Limb (tissue), 2 donors: ENCODE data around the gene ABCA2.
"Not testable (repeated sequence)": the region's sequence is repeated elsewhere in the genome, so short reads cannot be mapped to it uniquely, and the experiment has no call there.

Experiments
- DNase-seq, 2 donors: peaks; one replicate each; pipeline ENCODE4 v3.0.0-alpha.2; 2016; ENCODE audit errors: extremely low spot score in 2 of 2

The ABCA2 gene

DNA sequence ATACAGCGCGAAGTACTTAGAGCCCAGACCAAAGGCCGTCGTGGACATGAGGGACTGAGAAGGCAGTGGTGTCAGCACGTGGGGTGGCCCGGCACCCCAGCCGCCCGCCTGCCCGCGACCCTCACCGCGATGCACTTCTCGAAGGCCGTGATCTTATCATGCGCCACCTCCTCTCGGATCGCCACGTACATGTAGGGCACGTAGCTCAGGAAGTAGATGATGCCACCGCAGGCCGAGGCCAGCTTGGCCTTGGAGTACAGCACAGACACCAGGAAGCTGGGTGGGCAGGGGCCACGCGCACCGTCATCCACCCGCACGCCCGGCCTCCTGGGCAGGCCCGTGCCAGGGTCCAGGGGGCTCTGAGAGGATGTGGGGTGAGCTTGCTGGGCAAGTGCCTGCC, 11.0 kb downstream of the ABCA2 start:
- no peak for DNase-seq

DNA sequence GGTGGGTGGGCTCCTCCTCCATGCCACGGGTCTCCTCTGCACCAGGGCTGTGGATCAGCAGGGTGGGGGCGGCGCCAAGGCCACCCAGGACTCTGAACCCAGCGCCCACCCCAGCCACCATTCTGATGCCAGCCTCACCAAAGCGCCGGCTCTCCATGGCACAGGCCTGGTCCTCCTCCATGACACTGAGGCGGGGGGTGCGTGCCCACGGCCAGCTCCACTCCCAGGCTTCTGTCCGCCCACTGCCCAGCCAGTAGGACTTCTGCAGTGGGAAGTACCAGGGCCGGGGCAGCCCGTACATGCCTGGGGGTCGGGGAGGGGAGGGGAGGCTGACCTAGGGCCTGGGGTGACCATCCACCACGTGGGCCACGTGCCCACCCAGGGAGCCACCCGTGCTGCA, 11.6 kb downstream of the ABCA2 start:
- no peak for DNase-seq

DNA sequence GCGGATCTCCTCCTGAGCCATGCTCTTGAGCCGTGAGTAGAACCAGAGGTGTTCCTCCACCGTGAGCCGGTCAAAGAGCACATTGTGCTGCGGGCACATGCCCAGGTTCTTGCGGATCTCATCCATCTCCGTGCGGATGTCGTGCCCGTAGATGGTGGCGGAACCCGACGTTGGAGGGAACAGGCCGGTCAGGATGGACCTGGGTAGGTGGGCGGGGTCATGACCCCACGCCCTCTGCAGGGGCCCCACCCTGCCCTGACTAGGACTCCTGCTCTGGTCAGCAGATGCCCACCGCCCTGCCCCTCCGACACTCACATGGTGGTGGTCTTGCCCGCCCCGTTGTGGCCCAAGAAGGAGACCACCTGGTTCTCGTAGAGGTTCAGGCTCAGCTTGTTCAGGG, 12.1 kb downstream of the ABCA2 start:
- DNase-seq: no peak

DNA sequence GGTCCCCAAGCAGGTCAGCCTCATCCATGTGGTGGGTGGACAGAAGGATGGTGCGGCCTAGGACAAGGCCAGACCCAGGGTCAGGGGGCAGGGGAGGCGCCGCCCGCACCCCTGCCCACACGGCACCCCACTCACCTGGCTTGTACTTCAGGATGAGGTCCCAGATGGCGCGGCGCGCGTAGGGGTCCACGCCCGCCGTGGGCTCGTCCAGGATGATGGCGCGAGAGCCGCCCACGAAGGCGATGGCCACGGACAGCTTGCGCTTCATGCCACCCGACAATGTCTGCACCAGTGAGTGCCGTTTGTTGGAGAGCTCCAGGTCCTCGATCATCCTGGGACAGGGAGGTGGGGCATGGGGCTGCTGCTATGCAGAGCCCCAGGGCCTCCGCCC, 12.5 kb downstream of the ABCA2 start:
- DNase-seq: no peak

DNA sequence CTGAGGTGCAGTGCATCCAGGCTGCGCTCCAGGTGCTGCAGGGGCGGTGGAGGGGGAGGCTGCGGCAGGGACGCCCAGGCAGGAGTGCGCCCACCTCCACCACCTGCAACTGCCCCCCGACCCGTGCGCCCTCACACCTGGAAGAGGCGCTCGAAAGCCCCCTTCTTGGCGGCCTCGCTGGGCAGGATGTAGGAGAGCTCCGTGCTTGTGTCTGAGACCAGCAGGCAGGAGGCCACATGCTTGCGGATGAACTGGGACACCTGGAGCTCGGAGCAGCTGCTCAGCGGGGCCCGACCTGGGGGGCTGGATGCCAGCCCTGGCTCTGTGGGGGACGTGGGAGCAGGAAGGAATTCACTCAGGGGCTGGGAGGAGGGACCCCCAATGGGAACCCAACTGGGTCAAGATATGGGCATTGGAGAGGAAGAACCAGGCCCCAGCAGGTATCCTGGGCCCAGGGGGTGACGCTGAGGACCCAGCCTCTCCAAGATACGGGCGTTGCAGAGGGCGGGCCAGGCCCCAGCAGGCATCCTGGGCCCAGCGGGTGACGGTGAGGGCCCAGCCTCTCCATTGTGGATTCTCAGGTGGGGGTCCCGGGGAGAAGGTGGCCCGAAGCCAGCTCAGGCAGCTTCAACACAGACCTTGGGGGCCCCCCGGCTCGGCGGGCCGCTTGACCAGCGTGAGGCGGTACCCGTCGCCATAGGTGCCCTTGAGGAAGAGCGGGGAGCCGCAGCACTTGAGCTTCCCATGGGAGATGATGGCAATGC, 13.1 kb downstream of the ABCA2 start:
- DNase-seq: no peak

DNA sequence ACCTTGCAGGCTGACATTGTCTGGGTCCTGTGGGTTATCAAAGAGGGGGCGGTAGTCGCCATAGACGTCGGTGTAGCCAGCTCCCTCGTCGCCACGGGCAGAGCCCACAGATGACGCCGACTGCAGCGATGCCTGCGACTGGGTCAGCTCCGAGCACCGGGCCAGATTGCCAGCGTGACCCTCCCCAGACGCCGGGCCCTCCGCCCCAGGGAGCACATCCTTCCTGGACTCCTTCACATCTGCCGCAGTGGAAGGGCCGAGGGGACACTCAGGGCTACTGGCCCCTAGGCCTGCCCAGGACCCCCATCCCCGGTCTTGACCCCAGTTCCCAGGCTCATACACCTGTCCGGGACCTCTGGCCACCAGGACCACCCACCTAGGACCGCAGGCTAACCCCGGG, 13.9 kb downstream of the ABCA2 start:
- DNase-seq: no peak

DNA sequence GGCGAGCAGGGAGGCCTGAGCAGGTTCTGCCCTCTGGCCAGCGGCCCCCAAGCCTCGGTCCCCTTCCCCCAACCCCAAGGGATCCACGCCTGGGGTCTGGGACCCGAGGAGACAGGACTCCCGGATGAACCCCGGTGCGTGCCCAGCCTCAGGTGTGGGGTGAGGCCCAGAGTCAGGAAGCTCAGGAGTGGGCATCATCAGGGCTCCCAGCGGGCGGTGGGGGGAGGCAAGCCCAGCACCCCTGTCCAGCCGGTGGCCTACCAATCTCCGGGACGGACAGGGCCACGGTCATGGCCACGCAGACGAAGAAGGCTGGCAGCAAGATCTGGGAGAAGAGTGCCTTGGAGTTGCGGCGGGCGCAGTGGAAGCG, 14.5 kb downstream of the ABCA2 start:
- no peak for DNase-seq

DNA sequence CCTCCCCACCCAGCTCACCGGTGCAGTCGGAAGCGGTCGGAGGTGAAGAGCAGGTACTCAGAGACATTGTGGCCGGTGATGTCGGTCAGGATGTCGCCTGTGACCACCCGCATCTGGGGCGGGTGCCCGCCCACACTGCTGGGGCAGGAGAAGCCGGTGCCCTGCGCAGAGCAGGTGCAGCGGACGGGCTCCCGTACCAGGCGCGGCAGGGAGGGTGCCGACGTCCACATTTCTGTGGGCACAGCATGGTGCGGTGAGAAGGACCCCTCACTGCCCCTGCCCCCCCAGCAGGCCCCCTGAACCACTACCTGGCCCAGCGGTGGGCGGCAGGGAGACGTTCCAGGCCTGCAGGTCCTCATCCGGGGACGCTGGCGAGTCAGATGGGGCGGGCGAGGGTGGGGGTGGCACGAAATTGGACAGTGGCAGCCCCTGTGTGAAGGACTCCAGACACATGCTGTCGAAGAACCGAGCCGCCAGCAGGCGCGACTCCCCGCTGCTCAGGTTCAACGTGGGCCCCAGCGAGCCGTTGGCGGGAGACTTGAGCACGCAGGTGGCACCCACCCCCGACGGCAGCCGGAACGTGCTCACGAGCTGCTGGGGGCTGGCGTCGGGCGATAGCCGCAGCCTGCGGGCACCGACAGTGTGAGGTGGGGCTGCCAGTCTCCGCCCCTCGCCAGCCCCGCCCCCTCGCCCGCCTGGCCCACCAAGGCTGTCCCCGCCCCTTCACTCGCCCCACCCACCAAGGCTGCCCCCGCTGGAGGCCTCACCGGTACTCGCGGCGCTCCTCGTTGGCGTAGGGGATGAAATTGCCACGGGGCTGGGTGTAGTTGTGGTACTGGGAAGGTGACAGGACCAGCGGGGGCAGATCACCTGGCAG, 15.1 kb downstream of the ABCA2 start:
- no peak for DNase-seq

DNA sequence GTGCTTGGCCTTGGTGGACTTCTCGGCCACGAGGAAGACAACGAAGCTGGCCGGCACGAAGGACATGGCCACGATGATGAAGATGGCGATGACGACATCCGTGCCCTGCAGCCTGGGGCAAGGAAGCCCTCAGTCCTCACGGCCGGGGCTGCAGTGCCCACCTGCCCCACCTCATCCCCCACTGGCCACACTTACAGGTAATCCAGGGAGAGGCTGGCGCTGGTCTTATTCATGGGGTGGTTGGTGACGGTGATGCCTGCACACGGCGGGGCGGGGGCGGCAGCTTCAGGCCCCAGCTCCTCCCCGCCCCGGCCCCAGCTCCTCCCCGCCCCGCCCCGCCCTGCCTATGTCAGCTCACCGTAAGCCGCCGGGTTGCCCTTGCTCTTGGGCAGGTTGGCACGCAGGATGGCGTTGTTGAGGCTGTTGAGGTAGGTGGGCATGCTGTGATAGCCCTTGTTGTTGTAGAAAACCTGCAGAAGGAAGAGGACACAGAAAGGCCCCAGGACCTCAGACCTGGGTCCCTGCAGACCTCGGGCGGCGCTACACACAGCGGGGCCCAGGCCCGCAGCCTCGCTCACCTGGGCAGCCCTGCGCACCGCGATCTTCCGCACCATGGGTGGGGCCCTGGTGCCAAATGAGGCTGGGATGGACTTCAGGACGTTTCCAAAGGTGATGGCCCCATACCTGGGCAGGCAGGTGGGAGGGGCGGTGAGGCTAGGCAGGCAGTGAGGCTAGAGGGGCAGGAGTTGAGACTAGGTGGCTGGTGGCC, 15.9 kb downstream of the ABCA2 start:
- DNase-seq: no peak

DNA sequence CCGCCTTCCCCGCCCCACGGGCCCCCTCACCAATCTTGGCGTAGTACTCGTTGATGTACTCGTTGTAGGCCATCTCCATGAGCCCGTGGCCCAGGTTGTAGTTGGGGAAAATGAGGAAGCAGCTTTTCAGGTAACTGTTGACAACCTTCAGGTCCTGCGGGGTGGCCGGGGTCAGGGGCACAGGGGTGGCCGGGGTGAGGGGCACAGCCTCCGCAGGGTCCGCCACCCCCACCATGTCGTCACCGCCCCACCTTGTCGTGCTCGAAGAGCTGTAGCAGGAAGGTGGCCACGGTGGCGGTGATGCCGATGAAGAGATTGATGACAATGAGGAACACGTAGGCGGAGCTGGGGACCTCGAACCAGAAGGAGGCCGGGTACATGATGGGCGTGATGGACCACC, 16.9 kb downstream of the ABCA2 start:
- no peak for DNase-seq

DNA sequence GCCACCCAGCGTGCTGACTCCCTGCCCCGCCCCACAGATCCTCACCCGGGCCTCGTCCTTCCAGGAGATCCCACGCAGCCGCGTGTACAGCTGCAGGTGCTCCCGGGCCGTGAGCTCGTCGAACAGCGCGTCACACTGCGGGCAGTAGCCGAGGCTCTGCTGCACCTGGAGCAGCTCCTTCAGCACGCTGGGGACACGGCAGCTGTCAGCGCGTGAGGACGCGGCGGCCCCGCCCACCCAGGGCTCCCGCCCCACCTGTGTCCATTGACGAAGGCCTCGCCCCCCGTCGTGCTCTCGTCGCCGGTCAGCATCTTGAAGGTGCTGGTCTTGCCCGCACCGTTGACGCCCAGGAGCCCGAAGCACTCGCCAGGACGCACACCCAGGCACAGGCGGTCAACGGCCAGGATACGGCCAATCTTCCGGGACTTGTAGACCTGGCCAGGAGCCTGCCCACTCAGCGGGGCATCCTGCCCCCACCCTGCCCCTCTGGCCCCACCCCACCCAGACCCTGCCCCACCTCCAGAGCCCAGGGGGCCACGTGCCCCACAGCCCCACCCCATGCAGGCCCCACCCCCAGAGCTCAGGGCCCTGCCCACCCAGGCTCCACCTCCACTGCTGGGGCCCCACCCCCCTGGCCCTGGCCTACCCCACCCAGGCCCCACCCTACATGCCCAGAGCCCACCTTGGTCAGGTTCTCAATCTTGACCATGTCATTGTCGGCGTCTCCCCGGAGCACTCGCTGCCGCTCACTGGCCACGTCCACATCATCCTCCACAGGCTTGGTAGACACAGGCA, 17.9 kb downstream of the ABCA2 start:
- no peak for DNase-seq

DNA sequence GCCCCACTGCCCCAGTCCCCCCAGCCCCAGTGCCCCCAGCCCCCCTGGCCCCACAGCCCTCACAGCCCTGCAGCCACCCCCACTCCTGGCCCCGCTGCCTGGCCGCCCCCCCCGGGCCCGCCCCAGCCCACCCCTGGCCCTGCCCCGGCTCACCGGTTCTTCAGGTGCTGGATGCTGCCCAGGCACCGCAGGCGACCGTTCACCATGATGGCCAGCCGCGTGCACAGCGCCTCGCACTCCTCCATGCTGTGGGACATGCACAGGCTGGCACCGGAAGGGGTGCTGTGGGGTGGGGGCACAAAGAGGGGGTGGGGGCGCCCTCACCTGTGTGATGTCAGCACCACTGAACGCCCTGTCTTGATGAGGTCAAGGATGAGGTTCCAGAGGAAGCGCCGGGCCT, 18.8 kb downstream of the ABCA2 start:
- DNase-seq: no peak

DNA sequence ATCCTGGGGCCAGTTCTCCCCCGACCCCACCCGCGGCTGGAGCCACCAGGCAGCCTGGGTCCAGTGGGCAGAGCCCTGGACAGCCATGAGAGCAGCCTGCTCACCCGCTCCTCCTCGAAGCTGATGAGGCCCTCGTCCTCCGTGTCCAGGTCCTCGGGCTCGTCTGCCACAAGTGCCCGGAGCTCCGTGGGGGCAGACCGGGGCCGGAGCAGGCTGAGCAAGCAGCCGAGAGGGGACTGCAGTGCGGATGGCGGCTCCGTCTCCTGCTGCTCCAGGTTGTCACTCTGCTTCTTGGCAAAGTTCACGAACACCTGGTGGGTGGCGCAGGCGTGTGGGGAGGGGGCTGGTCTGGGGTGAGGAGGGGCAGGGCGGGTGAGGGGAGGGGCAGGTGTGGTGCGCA, 19.7 kb downstream of the ABCA2 start:
- DNase-seq: no peak

DNA sequence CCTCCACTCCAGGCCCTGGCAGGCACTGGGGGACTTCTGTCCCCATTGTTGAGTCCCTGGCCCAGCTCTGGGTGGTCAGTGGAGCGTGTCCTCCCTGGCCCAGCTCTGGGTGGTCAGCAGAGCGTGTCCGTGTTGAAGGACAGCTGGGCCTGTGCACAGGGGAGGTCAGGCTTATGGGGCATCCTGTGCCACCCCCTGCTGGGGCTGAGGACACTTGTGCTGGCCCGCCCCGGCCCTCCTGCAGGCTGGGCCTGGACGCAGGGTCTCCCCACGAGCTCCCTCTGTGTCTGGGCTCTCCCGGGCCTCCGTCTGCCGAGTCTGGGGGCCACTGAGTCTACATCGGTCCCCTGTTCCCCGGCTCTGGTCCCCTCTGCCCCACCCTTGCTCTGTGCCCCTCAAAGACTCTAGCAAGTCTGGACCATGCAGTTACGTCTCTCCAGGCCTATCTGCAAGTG, 20.2 kb downstream of the ABCA2 start:
- DNase-seq: no peak

DNA sequence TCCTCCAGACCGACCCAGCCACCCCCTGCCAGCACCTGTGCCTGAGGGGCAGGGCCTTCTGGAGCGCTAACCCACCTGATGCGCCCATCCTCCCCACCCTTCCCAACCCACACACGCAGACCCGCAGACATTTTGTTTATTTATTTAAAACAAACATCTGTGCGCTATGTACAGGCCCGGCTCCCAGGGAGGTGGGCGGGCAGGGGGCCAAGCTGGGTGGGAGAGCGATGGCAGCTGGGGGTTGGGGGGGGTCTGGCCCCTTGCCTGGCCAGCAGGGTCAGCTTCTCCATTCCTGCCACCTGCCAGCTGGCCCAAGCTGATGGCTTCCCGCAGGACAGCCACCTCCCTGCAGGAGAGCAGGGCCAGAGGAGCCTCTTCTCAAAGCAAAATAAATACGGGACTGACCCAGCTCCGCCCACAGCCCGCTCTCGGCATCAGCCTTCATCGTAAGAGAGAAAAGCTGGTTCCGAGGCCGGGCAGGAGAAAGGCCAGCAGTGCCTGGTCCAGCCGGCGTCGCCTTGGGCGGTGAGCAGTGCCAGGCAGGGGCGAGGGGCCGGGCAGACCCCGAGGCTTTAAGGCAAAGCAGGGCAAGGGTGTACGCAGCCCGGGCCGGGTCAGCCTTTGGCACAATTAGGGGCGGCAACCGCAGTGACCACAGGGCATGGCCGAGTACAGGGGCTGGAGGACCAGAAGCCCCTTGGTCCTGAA, 20.8 kb downstream of the ABCA2 start:
- DNase-seq: no peak

DNA sequence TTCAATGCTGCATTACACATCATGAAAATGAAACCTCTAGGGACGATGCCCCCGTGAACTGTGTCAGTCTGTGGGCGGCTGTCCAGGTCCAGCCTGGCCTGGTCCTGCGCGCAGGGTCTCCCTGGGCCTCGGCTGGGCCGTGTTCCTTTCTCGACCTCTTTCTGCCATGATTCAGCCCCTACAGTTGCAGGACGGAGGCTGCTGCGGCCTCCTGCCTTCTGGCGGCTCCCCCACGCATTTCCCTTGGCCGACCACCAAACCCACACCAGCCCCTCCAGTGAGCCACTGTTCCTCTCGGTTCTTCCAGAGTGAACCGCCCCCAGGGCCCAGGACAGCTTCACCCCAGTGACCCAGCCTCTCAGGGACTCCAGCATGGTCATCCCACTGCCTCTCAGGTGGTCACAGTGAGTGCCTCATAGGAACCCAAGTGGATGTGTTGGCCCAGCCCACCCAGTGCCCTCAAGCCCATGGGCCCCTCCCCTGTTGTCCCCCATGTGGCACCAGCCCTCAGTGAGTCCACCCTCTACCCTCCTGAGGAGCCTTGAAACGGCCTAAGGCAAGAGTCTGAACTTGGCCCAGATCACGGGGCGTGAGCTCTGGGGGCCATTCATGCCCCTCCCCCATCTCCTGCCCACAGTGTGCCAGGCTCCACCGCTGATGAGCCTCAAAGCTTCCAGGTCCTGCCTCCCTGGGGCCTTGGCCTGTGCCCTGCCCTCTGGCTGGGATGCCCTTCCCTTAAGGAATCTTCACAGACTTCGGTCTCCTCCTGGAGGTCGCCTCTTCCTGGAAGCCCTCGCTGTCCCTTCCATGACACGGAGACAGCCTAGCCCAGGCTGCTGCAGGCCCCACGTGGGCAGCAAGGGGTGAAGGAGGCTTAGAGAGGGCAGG, 21.7 kb downstream of the ABCA2 start:
- no peak for DNase-seq

DNA sequence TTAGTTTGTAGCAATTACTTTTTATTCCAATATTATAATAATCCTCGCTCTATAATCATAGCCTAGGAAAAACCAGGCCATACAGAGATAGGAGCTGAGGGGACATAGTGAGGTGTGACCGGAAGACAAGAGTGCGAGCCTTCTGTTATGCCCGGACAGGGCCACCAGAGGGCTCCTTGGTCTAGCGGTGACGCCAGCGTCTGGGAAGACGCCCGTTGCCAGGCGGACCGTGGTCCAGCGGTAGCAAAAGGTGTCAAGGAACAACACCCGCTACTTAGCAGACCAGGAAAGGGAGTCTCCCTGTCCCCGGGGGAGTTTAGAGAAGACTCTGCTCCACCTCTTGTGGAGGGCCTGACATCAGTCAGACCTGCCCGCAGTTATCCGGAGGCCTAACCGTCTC, 23.8 kb downstream of the ABCA2 start:
- not testable (repeated sequence) for DNase-seq

DNA sequence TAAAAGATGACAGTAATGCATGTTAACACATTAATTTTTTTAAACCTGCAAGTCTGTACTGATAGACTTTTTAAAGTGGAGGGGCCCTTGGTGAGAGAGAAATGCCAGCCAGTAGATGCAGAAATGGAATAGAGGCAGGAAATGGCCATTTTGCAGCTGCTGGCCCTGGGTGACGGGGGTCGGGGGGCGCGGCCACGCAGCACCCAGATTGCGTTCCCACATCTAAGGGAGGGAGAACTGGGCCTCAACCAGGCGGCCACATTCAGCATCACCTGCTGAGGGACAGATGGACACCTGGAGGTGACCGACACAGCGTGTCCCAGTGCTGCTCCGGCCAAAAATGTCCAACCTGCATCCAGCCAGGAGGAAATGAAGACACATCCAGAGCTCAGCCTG, 25.4 kb downstream of the ABCA2 start:
- no peak for DNase-seq

DNA sequence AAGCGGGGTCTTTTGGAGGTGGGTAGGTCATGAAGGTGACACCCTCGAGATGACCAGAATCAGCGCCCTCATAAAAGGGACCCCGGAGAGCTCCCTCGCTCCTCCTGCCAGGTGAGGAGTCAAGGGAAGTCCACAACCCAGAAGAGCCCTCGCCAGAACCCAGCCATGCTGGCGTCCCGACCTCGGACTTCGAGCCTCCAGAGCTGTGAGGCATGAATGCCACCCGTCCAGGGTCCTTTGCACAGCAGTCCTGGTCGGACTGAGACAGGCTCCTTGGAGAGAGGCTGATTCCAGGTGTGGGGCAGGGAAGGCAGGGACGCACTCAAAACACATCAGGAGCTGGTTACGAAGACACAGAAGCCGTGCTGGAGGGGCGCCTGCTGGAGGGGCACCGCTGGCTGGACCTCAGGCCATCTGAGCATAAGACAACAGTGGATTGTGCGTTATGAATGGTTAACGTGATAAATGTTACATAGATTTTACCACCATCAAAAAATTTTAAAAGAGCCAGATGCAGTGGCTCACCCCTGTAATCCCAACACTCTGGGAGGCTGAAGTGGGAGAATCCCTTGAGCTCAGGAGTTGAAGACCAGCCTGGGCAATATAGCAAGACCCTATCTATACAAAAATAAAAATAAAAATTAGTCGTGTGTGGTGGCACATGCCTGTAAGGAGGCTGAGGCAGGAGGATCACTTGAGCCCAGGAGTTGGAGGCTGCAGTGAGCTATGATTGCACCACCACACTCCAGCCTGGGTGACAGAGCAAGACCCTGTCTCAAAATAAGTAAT, 26.0 kb downstream of the ABCA2 start:
- no peak for DNase-seq
